IPS-18c (cell line): ENCODE data around the gene GPC6.

Source experiments
- H3K4me3 ChIP-seq: 2 replicates; pipeline ENCODE4 v1.7.0; 2013; ENCODE audit warnings: low read depth, mild to moderate bottlenecking, low read length, moderate library complexity; ENCODE audit not compliant: insufficient read depth
- H3K9me3 ChIP-seq: one replicate; pipeline ENCODE4 v1.6.1; 2013; ENCODE audit warnings: mild to moderate bottlenecking, low read length, moderate library complexity; ENCODE audit not compliant: control insufficient read depth, insufficient read depth

GPC6 gene

DNA sequence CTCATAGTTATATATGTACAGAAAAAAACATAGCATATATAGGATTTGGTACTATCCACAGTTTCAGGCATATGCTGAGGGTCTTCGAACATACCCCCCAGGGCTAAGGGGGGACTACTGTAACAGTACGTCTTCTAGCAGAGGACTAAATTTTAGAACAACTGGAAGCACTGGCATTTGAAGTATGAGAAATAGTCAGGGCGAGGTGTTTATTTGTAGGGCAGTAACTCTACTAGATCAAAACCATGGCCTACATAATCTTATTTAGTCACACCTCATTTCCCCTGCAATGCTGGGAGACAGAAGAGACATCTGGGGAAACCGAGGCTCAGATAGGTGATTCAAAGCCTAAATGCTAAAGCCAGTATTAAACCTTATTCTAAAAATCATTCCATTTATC, 1007.2 kb downstream of the GPC6 start:
- Histone ChIP-seq H3K9me3 (no peaks in the 10 kb centered on the region), H3K4me3 (no peak overlapping the region)

DNA sequence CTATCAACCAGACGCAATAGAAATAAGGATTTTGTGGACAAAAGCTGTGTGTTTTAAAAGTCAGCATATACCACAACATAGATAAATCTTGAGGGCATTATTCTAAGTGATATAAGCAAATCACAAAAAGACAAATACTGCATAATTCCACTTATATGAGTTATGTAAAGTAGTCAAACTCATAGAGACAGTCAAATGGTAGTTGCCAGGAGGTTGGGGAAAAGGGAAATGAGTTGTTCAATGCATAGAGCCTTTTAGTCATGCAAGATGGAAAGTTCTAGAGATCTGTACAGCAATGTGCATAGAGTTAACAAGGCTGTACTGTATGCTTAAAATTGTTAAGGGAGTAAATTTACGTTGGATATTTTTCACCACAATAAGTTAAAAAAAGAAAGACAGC, 1008.1 kb downstream of the GPC6 start:
- Histone ChIP-seq H3K4me3 (no peak overlapping the region), H3K9me3 (no peaks in the 10 kb centered on the region)

DNA sequence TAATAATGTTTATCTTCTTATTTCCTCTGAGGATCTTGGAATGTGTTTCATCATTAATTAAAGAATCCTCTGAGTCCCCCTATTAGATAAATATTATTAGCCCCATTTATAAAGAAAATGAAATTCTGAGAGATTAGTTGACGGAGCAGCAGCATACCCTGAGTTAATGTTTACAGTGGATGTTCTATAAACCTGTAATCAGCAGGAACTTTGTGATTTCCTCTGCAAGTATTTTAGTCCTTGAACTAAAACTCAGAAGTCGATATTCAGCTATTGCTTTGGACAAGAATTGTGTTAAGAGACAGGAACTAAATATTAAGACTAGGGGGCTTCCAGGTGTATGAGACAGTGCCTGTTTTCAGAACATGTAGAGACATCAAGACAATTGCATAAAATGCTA, 1009.5 kb downstream of the GPC6 start:
- H3K4me3 ChIP-seq: no peak overlapping the region
- no peaks in the 10 kb centered on the region for H3K9me3 ChIP-seq

- no peak overlapping the region for H3K4me3 ChIP-seq
Measured at GRCh38 chr13:94236872-94237271, 1010.3 kb downstream of the GPC6 start.

DNA sequence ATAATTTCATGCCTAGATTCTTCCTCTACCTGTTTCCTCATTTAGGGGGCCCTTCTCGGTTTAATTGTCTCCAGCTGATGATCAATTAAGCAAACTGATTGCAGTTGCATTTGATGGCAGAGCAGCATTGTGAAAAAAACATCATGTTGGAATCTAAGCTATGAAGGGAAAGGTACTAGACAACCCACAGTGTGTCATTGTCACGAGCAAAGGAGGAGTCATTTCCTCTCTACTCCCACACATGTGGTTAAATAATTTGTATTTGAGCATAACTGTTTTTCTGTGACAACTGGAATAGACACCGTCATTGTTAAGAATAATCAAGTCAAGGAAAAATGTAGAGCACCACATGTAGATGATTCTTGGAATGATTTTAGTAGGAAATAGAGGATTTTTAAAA, 1012.5 kb downstream of the GPC6 start:
- Histone ChIP-seq H3K4me3 (no peak overlapping the region), H3K9me3 (no peaks in the 10 kb centered on the region)

More at GRCh38 chr13:94236872-94237271, 1010.3 kb downstream of the GPC6 start:
- no peaks in the 10 kb centered on the region for H3K9me3 ChIP-seq

DNA sequence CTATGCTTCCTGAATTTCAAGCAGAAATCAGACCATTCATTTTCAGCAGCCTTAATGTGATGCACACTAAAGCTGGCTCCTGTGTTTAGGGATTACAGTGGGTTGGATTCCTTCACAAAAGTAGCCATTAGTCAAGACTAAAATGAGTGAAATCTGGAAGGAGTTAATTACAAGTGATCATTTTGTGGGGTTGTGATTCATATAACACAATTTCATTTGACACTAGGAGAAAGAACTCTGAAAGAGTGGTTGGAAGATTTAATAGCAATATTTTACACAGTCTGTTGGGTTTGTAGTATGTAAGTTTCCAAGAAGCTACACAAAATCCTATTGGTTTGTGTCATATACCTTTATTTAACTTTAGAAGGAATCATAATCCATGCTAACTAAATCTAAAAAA, 1015.9 kb downstream of the GPC6 start:
- Histone ChIP-seq H3K4me3 (no peak overlapping the region), H3K9me3 (no peaks in the 10 kb centered on the region)

- H3K9me3 ChIP-seq: no peaks in the 10 kb centered on the region
- H3K4me3 ChIP-seq: no peak overlapping the region
Measured at GRCh38 chr13:94243551-94243950, 1016.9 kb downstream of the GPC6 start.

DNA sequence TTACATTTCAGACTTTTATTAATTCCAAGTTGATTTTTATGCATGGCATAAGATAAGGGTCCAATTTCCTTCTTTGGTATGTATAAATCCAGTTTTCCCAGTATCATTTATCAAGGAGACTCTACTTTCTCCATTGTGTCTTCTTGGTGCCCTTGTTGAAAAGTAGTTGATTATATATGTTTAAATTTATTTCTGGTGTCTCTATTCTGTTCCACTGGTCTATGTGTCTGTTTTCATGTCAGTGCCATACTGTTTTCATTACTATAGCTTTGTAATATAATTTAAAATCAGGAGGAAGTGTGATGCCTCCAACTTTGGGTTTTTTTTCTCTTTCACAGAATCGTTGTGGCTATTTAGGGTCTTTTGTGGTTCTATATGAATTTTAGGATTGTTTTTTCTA, 1019.9 kb downstream of the GPC6 start:
- Histone ChIP-seq H3K9me3 (no peaks in the 10 kb centered on the region), H3K4me3 (no peak overlapping the region)

DNA sequence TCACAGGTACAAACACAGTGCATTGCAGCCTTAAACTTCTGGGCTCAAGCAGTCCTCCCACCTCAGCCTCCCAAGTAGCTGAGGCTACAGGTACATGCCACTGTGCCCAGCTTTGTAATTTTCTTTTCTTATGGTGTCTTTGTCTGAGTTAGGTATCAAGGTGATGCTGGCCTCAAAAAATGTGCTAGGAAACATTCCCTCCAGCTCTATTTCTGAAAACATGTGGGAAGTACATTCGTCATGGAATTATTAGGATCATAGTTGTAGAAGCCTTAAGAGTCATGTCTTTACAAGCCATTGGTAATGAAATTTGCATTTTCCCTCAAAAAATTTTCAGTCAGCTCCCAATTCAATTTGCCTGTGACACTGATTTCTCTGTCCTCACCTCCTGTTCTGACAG, 1021.3 kb downstream of the GPC6 start:
- Histone ChIP-seq H3K9me3 (no peaks in the 10 kb centered on the region), H3K4me3 (no peak overlapping the region)

DNA sequence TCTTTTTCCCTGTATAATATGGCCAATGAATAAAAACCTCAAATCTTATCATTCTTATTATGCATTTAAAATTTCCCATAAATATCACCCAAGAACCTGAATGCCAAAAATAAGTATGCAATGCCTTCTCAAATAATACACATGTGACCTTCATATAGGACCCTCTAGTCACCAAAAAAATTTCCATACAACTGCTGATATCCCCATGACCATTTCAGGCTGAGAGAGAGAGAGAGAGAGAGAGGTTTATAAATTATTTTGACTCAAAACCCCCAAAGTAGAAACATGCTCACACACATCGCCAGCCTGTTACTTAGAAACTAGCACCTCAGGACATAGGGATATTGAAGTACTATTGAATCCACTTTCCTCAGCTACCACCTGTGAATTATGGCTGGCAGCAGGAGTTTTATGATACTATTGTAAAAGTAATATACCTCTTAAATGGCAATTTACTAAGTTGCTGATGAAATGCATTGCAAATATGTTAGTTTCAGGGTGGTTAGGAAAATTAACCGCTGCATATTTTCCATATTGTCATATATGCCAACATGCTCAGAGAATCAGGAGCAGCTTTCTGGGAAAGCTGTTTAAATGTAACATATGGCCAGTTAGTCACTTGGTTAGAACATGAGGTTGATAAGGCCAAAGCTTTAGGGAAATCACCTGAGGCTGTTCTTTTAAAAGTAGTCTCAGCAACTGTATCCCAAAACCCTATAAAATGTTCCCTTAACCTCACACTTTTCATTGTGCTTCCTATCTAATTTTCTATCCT, 1022.0 kb downstream of the GPC6 start:
- Histone ChIP-seq H3K9me3 (no peaks in the 10 kb centered on the region), H3K4me3 (no peak overlapping the region)

GRCh38 chr13:94249512-94249911, 1022.9 kb downstream of the GPC6 start:
- Histone ChIP-seq H3K9me3 (no peaks in the 10 kb centered on the region), H3K4me3 (no peak overlapping the region)

DNA sequence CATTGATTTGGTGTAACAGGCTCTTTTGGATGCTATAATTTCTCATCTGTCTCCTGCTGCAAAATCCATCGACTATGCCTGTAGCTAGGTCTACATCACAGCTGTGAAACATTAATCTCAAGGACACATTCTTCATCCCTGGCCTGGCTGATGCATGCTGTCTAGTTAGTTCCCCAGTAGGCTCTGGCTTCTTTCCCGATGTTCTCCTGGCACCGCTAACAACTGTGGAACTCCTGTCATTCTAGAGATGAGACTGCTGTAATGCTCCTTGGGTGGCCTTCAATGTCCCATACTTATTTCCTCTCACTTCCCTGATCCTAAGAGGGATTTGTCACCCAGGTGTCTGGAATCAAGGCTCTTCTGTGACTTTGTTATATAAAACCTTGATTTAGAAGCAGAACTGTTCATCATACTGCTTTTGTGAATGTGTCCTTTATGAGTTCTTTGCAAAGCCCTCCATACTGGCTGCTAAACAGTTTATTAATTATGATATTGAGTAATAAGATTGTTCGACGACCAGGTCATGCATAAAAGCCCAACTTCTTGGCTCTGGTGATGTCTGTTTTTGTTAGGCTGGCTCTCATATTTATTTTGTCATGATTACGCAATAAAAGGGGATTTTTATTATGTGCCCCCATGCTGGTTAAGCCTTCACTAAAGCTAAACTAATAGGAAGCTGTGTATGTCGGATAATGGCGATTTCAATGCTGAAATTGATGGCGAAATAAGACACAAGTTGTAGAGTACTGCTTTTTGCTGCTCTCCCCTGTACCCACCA, 1025.4 kb downstream of the GPC6 start:
- H3K4me3 ChIP-seq: no peak overlapping the region

DNA sequence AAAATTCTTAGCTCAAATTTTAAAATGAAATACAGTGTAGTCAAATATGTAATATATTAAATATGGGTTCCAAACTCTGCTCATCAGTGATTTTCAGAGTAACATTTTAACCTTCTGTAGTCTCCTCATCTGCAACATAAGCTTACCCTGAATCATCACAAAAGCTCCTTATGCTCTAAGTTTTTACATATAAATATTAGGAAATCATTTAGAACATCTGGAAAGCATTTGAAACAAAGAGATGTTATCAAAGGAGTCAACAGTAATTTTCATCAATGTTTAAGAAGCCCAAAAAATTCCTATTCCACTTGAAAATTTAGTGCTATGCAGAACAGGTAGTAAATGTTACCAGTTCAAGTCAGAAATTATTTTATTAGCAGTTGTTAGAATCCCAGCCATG, 1028.1 kb downstream of the GPC6 start:
- Histone ChIP-seq H3K4me3 (no peak overlapping the region), H3K9me3 (no peaks in the 10 kb centered on the region)

More for the DNA sequence above, 1025.4 kb downstream of the GPC6 start:
- no peaks in the 10 kb centered on the region for H3K9me3 ChIP-seq

GRCh38 chr13:94256721-94257120, 1030.1 kb downstream of the GPC6 start:
- Histone ChIP-seq H3K9me3 (no peaks in the 10 kb centered on the region), H3K4me3 (no peak overlapping the region)

DNA sequence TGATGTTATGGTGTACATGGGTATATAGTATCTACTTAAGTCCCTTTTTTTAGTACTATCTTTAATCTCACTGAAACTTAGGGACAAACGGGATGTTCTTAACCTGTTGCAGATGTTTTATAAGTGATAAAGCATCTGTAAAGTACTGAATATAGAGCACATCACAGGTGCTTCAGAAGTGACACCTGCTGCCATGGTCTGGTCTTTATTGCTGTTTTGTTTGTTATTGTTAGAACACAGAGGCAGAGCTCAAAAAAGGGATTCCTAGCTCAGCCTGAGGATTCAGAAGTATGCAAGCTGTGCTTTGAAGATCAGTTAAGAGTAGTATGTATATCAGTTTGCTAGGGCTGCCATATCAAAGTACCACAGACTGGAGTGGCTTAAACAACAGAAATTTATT, 1033.4 kb downstream of the GPC6 start:
- Histone ChIP-seq H3K9me3 (no peaks in the 10 kb centered on the region), H3K4me3 (no peak overlapping the region)

GRCh38 chr13:94261163-94261562, 1034.6 kb downstream of the GPC6 start:
- H3K9me3 ChIP-seq: no peaks in the 10 kb centered on the region
- H3K4me3 ChIP-seq: no peak overlapping the region

- H3K9me3 ChIP-seq: no peaks in the 10 kb centered on the region
- no peak overlapping the region for H3K4me3 ChIP-seq
Measured at GRCh38 chr13:94263038-94263437, 1036.4 kb downstream of the GPC6 start.

- no peak overlapping the region for H3K4me3 ChIP-seq
- H3K9me3 ChIP-seq: no peaks in the 10 kb centered on the region
Measured at GRCh38 chr13:94267581-94268366, 1041.2 kb downstream of the GPC6 start.
